Liver (tissue), 9 donors: ENCODE data around the gene SLC6A3. TPM values are rescaled to one million over a fixed set of nuclear protein-coding genes. Genes with fewer than 3 reads are reported as not detected.

Experiments used
- DNase-seq: peaks from one replicate; pipeline ENCODE4 v3.0.0-alpha.2; 2017; ENCODE audit warnings: low spot score
- H3K27ac ChIP-seq, 2 donors: one replicate each; pipeline ENCODE4 v1.7.0; 2013; ENCODE audit warnings: inconsistent platforms in 2 of 2, low read length in 2 of 2, control low read depth in 1 of 2, low read depth in 1 of 2, mild to moderate bottlenecking in 1 of 2
- H3K27me3 ChIP-seq, 4 donors: one replicate each; pipeline versions ENCODE4 v1.6.1 to v1.7.0; 2013; ENCODE audit warnings: low read length in 3 of 4, inconsistent platforms in 1 of 4, mild to moderate bottlenecking in 1 of 4, moderate library complexity in 1 of 4; ENCODE audit not compliant: control insufficient read depth in 4 of 4, insufficient read depth in 4 of 4
- H3K36me3 ChIP-seq, 4 donors: one replicate each; pipeline versions ENCODE4 v1.6.1 to v1.7.0; 2013; ENCODE audit warnings: low read length in 3 of 4, mild to moderate bottlenecking in 3 of 4, low read depth in 1 of 4, moderate library complexity in 1 of 4; ENCODE audit not compliant: control insufficient read depth in 4 of 4, insufficient read depth in 3 of 4
- H3K4me1 ChIP-seq, 4 donors: one replicate each; pipeline versions ENCODE4 v1.6.1 to v1.7.0; 2013; ENCODE audit warnings: low read length in 3 of 4, mild to moderate bottlenecking in 3 of 4, moderate library complexity in 1 of 4; ENCODE audit not compliant: control insufficient read depth in 4 of 4, insufficient read depth in 4 of 4
- H3K4me3 ChIP-seq, 3 donors: one replicate each; pipeline versions ENCODE4 v1.6.1 to v1.7.0; 2013; ENCODE audit warnings: low read length in 3 of 3, control low read depth in 1 of 3, low read depth in 1 of 3, mild to moderate bottlenecking in 1 of 3
- H3K9ac ChIP-seq, 2 donors: one replicate each; pipeline ENCODE4 v1.7.0; 2013; ENCODE audit warnings: low read length in 2 of 2, mild to moderate bottlenecking in 2 of 2, moderate library complexity in 2 of 2, control low read depth in 1 of 2, low read depth in 1 of 2
- H3K9me3 ChIP-seq, 4 donors: one replicate each; pipeline versions ENCODE4 v1.6.1 to v1.7.0; 2013; ENCODE audit warnings: low read length in 3 of 4; ENCODE audit not compliant: control insufficient read depth in 4 of 4
- EGR1 ChIP-seq, 2 donors: IDR thresholded peaks; 2 replicates each; pipeline ENCODE4 v1.6.1; 2016 to 2018; ENCODE audit warnings: antibody characterized with exemption in 2 of 2, low read depth in 2 of 2
- FOXA1 ChIP-seq: IDR thresholded peaks from 2 replicates; pipeline ENCODE4 v1.6.1; 2016; ENCODE audit warnings: antibody characterized with exemption
- FOXA2 ChIP-seq: IDR thresholded peaks from 2 replicates; pipeline ENCODE4 v1.6.1; 2016; ENCODE audit warnings: antibody characterized with exemption
- GABPA ChIP-seq, 2 donors: IDR thresholded peaks in 1 of 2; conservative IDR thresholded peaks in 1 of 2; 2 replicates each; pipeline ENCODE4 v1.6.1; 2016; ENCODE audit warnings: antibody characterized with exemption in 2 of 2, mild to moderate bottlenecking in 1 of 2, moderate library complexity in 1 of 2
- HNF4A ChIP-seq, 2 donors: conservative IDR thresholded peaks; 2 replicates each; pipeline ENCODE4 v1.6.1; 2016; ENCODE audit warnings: antibody characterized with exemption in 2 of 2, mild to moderate bottlenecking in 2 of 2
- HNF4G ChIP-seq: IDR thresholded peaks from 2 replicates; pipeline ENCODE4 v1.6.1; 2016; ENCODE audit warnings: antibody characterized with exemption
- JUND ChIP-seq, 2 donors: IDR thresholded peaks; 2 replicates each; pipeline ENCODE4 v1.6.1; 2016; ENCODE audit warnings: antibody characterized with exemption in 2 of 2
- NR2F2 ChIP-seq: IDR thresholded peaks from 2 replicates; pipeline ENCODE4 v1.6.1; 2016; ENCODE audit warnings: antibody characterized with exemption
- RAD21 ChIP-seq, 2 donors: IDR thresholded peaks; 2 replicates each; pipeline ENCODE4 v1.6.1; 2016; ENCODE audit warnings: antibody characterized with exemption in 2 of 2, mild to moderate bottlenecking in 2 of 2
- RXRA ChIP-seq, 2 donors: IDR thresholded peaks; 2 replicates each; pipeline ENCODE4 v1.6.1; 2017 to 2018; ENCODE audit warnings: antibody characterized with exemption in 2 of 2, mild to moderate bottlenecking in 1 of 2
- SP1 ChIP-seq: IDR thresholded peaks from 2 replicates; pipeline ENCODE4 v1.6.1; 2018; ENCODE audit warnings: antibody characterized with exemption, mild to moderate bottlenecking
- TAF1 ChIP-seq: conservative IDR thresholded peaks from 2 replicates; pipeline ENCODE4 v1.6.1; 2016; ENCODE audit warnings: antibody characterized with exemption, mild to moderate bottlenecking
- WGBS: extraction: QIAGEN DNeasy Blood & Tissue Kit; methylation state at CpG from one replicate; pipeline ENCODE4 v1.1.7; 2013; 5-methylcytosine and 5-hydroxymethylcytosine counted together
- polyA plus RNA-seq, 2 donors: library from polyadenylated mRNA; stranded (reverse) in 1 of 2; unstranded in 1 of 2; fragments of 200-250 nt in 1 of 2; fragments of >200 nt in 1 of 2; fragmentation: Nextera tagmentation in 1 of 2; extraction: Ambion mirVana in 1 of 2; gene quantifications; one replicate each; pipeline versions ENCODE4 v1.2.1 to v1.2.3, GENCODE V29; 2013 to 2015
- total RNA-seq, 2 donors: library from RNA; depleted of rRNA; stranded (reverse); fragments of >200 nt; gene quantifications; one replicate each; pipeline ENCODE4 v1.2.3, GENCODE V29; 2014
- TF ChIP-seq, protein P1 (sequence below): IDR thresholded peaks from 2 replicates; pipeline ENCODE4 v1.6.1; 2016; ENCODE audit warnings: antibody characterized with exemption, mild to moderate bottlenecking
- TF ChIP-seq, protein P2 (sequence below): fragments of 150-350 bp; IDR thresholded peaks from 2 replicates; pipeline ENCODE4 v1.5.1; 2017; ENCODE audit warnings: improper control_type of control experiment, low read depth, low read length; ENCODE audit not compliant: missing input control
- TF ChIP-seq, protein P3 (sequence below): IDR thresholded peaks from 2 replicates; pipeline ENCODE4 v1.6.1; 2016; ENCODE audit warnings: antibody characterized with exemption
- donor health status: healthy.
- donor health status: healthy.
- donor health status: healthy.
- donor health status: healthy.
- donor health status: healthy.

The SLC6A3 gene
- total and polyA plus RNA-seq, 4 donors: not detected

DNA sequence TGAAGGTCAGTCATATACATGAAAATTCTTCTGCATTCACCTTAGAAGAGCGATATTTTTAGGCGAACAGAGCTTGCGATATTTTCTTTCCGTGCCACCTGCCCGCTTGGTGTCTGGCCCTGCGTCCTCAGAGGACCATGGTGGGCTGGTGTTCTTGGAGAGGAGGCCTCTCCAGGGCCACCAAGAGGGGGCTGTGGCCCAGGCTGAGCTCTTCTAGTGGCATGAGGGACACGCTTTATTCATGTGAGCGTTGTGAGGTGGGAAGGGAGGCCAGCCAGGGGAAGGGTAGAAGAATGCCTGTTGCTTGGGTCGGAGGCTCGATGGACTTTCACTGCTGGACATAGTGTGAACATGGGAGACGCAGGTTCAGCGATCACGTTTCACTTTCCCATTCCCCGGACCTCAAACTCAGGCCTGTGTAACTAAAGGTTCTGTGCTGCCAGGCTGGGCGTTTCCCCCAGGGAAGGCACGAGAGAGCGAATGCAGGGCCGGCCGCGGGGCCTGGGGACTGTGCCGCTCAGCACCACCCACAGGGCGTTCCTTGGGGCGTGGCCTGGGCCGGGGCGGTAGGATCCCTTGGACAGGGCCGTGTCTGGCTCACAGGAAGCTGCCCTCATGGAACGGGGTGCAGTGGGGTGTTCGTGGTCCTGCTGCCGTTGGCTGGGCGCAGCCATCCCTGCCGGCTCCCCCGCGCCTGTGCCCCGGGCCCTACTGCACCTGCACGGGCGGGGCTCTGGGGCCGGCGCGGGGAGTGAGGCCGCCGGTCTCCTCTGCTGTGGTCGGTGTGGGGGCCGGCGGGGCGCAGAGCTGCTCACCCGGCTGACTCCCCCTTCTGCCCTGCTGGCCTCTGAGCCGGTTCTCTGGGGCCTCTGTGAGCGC lies 59.6 kb downstream of the SLC6A3 start (continued):
- TF ChIP-seq, protein P1, sequence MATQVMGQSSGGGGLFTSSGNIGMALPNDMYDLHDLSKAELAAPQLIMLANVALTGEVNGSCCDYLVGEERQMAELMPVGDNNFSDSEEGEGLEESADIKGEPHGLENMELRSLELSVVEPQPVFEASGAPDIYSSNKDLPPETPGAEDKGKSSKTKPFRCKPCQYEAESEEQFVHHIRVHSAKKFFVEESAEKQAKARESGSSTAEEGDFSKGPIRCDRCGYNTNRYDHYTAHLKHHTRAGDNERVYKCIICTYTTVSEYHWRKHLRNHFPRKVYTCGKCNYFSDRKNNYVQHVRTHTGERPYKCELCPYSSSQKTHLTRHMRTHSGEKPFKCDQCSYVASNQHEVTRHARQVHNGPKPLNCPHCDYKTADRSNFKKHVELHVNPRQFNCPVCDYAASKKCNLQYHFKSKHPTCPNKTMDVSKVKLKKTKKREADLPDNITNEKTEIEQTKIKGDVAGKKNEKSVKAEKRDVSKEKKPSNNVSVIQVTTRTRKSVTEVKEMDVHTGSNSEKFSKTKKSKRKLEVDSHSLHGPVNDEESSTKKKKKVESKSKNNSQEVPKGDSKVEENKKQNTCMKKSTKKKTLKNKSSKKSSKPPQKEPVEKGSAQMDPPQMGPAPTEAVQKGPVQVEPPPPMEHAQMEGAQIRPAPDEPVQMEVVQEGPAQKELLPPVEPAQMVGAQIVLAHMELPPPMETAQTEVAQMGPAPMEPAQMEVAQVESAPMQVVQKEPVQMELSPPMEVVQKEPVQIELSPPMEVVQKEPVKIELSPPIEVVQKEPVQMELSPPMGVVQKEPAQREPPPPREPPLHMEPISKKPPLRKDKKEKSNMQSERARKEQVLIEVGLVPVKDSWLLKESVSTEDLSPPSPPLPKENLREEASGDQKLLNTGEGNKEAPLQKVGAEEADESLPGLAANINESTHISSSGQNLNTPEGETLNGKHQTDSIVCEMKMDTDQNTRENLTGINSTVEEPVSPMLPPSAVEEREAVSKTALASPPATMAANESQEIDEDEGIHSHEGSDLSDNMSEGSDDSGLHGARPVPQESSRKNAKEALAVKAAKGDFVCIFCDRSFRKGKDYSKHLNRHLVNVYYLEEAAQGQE: peak; percentile 50

DNA sequence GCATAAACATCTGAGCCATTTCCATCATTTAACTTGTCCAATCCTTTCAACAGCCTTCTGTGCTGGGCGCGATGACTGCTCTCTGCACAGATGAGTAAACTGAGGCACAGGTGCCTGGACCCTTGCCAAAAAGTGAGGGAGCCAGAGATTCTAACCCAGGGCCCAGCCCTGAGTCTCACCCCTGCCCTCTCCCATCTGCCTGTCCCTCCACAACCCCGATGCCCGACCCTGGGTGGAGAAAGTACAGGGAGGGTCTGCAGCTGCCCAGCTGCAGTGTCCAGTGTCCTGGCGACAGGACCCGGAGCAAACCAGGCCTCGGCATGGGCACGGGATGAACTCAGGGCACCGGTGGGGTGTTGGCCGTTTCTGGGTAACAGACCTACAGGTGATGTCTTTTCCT lies 60.7 kb downstream of the SLC6A3 start:
- no peak for DNase-seq
- no peaks in the 10 kb centered on the region for H3K27me3 ChIP-seq
- no peak overlapping the region for H3K4me3 ChIP-seq
- 83% methylated on average over 10 of the region's 10 CpGs for WGBS
- TF ChIP-seq RXRA (IDR thresholded peaks at IDR 0.05): no peak
- TF ChIP-seq, protein P2, sequence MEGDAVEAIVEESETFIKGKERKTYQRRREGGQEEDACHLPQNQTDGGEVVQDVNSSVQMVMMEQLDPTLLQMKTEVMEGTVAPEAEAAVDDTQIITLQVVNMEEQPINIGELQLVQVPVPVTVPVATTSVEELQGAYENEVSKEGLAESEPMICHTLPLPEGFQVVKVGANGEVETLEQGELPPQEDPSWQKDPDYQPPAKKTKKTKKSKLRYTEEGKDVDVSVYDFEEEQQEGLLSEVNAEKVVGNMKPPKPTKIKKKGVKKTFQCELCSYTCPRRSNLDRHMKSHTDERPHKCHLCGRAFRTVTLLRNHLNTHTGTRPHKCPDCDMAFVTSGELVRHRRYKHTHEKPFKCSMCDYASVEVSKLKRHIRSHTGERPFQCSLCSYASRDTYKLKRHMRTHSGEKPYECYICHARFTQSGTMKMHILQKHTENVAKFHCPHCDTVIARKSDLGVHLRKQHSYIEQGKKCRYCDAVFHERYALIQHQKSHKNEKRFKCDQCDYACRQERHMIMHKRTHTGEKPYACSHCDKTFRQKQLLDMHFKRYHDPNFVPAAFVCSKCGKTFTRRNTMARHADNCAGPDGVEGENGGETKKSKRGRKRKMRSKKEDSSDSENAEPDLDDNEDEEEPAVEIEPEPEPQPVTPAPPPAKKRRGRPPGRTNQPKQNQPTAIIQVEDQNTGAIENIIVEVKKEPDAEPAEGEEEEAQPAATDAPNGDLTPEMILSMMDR: no peak
- TF ChIP-seq HNF4A (conservative IDR thresholded peaks at IDR 0.05): no peak
- TF ChIP-seq NR2F2: no peak
- H3K9ac ChIP-seq: no peak overlapping the region
- H3K9me3 ChIP-seq: no peaks in the 10 kb centered on the region
- no peaks in the 10 kb centered on the region for H3K36me3 ChIP-seq
- H3K4me1 ChIP-seq: peaks cover 3 to 18% (median 8%) of the 10 kb centered on the region in 4 donors
- H3K27ac ChIP-seq: no peak overlapping the region

DNA sequence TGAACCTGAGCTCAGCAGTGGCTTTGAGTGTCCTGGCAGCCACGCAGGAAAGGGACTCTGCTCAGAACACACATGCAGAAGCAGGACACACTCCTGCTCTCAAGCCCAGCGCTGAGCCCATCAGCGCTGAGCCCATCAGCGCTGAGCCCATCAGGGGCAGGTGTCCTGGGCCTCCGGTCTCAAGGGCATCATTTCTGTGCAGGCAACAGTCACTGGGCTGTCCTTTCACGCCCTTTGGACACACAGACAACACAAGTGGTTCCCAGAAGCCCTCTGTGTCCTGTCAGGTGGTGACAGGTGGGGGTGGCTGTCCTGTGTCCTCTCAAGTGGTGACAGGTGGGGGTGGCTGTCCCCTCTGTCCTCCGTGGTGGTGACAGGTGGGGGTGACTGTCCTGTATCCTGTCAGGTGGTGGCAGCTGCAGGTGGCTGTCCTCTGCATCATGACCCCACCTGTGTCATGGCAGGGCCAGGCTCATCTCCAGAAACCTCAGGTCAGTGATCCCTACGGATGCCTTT lies 61.3 kb downstream of the SLC6A3 start:
- Histone ChIP-seq H3K27ac (no peak overlapping the region), H3K9ac (no peak overlapping the region), H3K9me3 (no peaks in the 10 kb centered on the region), H3K36me3 (no peaks in the 10 kb centered on the region), H3K4me1 (peaks cover 3 to 18% (median 8%) of the 10 kb centered on the region in 4 donors), H3K4me3 (no peak overlapping the region), H3K27me3 (peaks cover 0 to 3% (median under 1%) of the 10 kb centered on the region in 4 donors)
- no peak for DNase-seq
- 79% methylated on average over 8 of the region's 8 CpGs for whole genome bisulfite sequencing
- no peak for TF ChIP-seq FOXA1
- TF ChIP-seq SP1: no peak
- TF ChIP-seq, protein P2: no peak
- no peak for TF ChIP-seq GABPA (IDR thresholded peaks at IDR 0.05 in 1 of 2, conservative IDR thresholded peaks at IDR 0.05 in 1 of 2)
- TF ChIP-seq, protein P3, sequence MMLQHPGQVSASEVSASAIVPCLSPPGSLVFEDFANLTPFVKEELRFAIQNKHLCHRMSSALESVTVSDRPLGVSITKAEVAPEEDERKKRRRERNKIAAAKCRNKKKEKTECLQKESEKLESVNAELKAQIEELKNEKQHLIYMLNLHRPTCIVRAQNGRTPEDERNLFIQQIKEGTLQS: no peak
- TF ChIP-seq, protein P1: no peak
- TF ChIP-seq EGR1 (IDR thresholded peaks at IDR 0.05; ENCODE audit: low read depth in 2 of 2): no peak
- TF ChIP-seq RAD21 (IDR thresholded peaks at IDR 0.05): no peak
- no peak for TF ChIP-seq RXRA (IDR thresholded peaks at IDR 0.05)
- no peak for TF ChIP-seq HNF4G
- TF ChIP-seq HNF4A (conservative IDR thresholded peaks at IDR 0.05): no peak
- no peak for TF ChIP-seq JUND (IDR thresholded peaks at IDR 0.05)
- TF ChIP-seq TAF1: no peak
- no peak for TF ChIP-seq FOXA2
